Measurements from ENCODE around the gene ERCC3. TPM values are rescaled to one million over a fixed set of nuclear protein-coding genes. Genes with fewer than 3 reads are reported as not detected.

The ERCC3 gene
- total and polyA plus RNA-seq, 2 of the 13 experiments (the other 11 are each of a cell fraction or from before 2014, with no cell fraction given), result 49.7 to 64.6 TPM

Small RNA genes within 50 kb of the gene (small RNA-seq; reads per million reads assigned to genes)
- 0 reads per million in 3 experiments for gene RNU6-1147P (ENCODE audit: insufficient read depth in 2 of 3, insufficient read length in 3 of 3, low read depth in 2 of 3, low replicate concordance in 1 of 3)

Other genes starting within 250 kb of the ERCC3 start
- 0.93 and 0.98 TPM in 2 replicates for gene BIN1, start 187.0 kb downstream of the ERCC3 start, total RNA-seq (2016; rRNA removed; fragmentation: Illumina TruSeq; extraction: Trizol)
- 0.51 and 1.2 TPM in 2 replicates for gene BIN1, start 187.0 kb downstream of the ERCC3 start, polyA plus RNA-seq (2011; rRNA removed)
- not detected in 2 replicates for gene CYP27C1, start 73.8 kb downstream of the ERCC3 start, total RNA-seq (2016; rRNA removed; fragmentation: Illumina TruSeq; extraction: Trizol)
- not detected in 2 replicates for gene CYP27C1, start 73.8 kb downstream of the ERCC3 start, polyA plus RNA-seq (2011; rRNA removed)
- 37.2 and 56.1 TPM in 2 replicates for gene MAP3K2, start 93.8 kb upstream of the ERCC3 start, total RNA-seq (2016; rRNA removed; fragmentation: Illumina TruSeq; extraction: Trizol)
- gene MAP3K2, start 93.8 kb upstream of the ERCC3 start, polyA plus RNA-seq (2011; rRNA removed), result 11.2 and 12.2 TPM in 2 replicates
- 52.1 and 134 TPM in 2 replicates for gene PROC, start 124.3 kb upstream of the ERCC3 start, total RNA-seq (2016; rRNA removed; fragmentation: Illumina TruSeq; extraction: Trizol)
- gene PROC, start 124.3 kb upstream of the ERCC3 start, polyA plus RNA-seq (2011; rRNA removed), result 185 and 266 TPM in 2 replicates
- gene IWS1, start 232.3 kb upstream of the ERCC3 start, total RNA-seq (2016; rRNA removed; fragmentation: Illumina TruSeq; extraction: Trizol), result 62.3 and 90.2 TPM in 2 replicates
- 25.7 and 28.9 TPM in 2 replicates for gene IWS1, start 232.3 kb upstream of the ERCC3 start, polyA plus RNA-seq (2011; rRNA removed)
- gene MYO7B, start 241.5 kb upstream of the ERCC3 start, total RNA-seq (2016; rRNA removed; fragmentation: Illumina TruSeq; extraction: Trizol), result not detected in 2 replicates
- 0.03 TPM in 1 of 2 replicates, not detected in the other for gene MYO7B, start 241.5 kb upstream of the ERCC3 start, polyA plus RNA-seq (2011; rRNA removed)